ENCODE measurements around the gene SYT14.

The SYT14 gene

GRCh38 chr1:210207597-210208450 is 269.8 kb downstream of the SYT14 start:
- no peak for DNase-seq (ENCODE audit: low read depth in 2 of 2)

DNA sequence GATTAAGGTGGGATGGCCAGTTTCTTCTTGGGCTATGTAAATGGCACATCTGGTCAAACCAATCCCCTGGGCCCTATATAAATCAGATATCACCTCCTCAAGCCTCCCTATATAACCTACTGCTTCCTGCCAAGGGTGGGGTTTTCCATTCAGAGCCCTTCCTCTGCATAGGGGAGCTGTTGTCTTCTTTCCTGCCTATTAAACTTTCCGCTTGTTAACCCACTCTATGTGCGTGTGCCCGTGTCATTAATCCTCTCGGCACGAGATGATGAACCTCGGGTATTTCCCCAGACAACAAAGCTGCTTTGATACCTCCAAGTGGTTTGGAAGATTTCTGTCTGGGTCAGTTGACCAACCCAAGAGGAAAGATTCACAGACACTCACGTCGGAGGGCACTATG is 275.3 kb downstream of the SYT14 start:
- no peak for DNase-seq (ENCODE audit: low read depth in 2 of 2)

DNA sequence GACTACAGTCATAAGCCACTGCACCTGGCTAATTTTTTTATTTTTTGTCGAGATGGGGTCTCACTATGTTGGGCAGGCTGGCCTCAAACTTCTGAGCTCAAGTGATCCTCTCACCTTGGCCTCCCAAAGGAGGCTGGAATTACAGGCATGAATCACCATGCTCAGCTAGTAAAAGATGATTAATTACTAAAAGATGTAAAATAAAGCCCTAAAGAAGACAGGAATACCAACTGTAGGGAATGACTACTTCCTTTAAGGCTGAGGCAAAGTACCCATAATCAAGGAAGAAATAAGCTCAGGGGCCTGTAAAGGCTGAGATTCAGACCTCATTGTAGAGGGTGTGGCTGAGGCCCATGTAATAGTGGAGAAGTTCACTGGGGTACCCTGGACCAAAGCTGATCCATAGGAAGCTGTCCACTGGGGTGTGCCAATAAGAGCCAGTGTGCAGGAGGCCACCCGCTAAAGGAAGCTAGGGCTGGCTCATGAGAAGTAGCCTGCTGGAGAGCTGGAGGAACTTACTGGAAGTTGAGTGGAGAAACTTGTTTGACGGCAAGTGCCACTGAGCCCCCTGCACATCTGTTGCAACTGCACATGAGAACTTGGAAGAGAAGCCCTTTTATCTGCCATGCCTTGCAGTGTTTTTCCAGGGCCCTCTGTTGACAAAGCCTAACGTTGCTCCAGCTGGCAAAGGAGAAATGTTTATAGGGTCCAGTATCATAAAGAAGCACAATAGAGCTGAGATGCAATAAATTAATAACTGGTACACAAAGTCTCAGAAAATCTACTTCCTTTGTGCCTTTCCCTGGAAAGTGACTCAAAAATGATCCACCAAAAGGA is 276.8 kb downstream of the SYT14 start:
- no peak for DNase-seq (ENCODE audit: low read depth in 2 of 2)

- DNase-seq (ENCODE audit: low read depth in 2 of 2) = no peak
Measured at GRCh38 chr1:210217482-210217881, 279.5 kb downstream of the SYT14 start.

GRCh38 chr1:210218047-210218446 is 280.0 kb downstream of the SYT14 start:
- no peak for DNase-seq (ENCODE audit: low read depth in 2 of 2)

Measured in stimulated activated CD8-positive, alpha-beta memory T cell treated with anti-CD3 and anti-CD28 coated beads, Interleukin-7, amount 100 ng/mL, for 1 hour (primary cell).